PC-3 (cell line): ENCODE data around the gene FAM83D. TPM values are rescaled to one million over a fixed set of nuclear protein-coding genes. Genes with fewer than 3 reads are reported as not detected.
"Not testable (repeated sequence)": the region's sequence is repeated elsewhere in the genome, so short reads cannot be mapped to it uniquely, and the experiment has no call there.

Source experiments
- ATAC-seq: fragments of 200-7000 bp; cut with Tn5 transposase; 2 replicates; pipeline ENCODE4 v1.9.1; 2020; ENCODE audit warnings: mild to moderate bottlenecking, moderate library complexity
- BruUV-seq: library from RNA; stranded (reverse); fragments of 400-500 nt; replicated peaks from 2 replicates; lab custom pipeline; 2021; lab: Mats Ljungman, UMichigan
- CTCF ChIA-PET: fragments of 300-600 bp; sonication (Branson Sonifier 250); formaldehyde crosslinking; loops from one replicate; lab custom pipeline; 2022; ENCODE audit warnings: antibody characterized with exemption; lab: Charles Lee
- POLR2A ChIA-PET: fragments of 300-600 bp; sonication (Branson Sonifier 250); formaldehyde crosslinking; loops from one replicate; lab custom pipeline; 2022; ENCODE audit warnings: antibody characterized with exemption; ENCODE audit not compliant: unreplicated experiment; lab: Charles Lee
- DNase-seq: peaks from one replicate; pipeline ENCODE4 v3.0.0-alpha.2; 2015
- H2AFZ ChIP-seq: fragments of 300-600 bp; sonication (generic); 2 replicates; pipeline ENCODE4 v1.6.0; 2016; ENCODE audit warnings: antibody characterized with exemption, low read length
- H3F3A ChIP-seq: fragments of 300-600 bp; sonication (generic); one replicate; pipeline ENCODE4 v1.6.0; 2017; ENCODE audit warnings: antibody characterized with exemption, low read length, control low read depth, mild to moderate bottlenecking; ENCODE audit not compliant: unreplicated experiment
- H3K27ac ChIP-seq: fragments of 300-600 bp; sonication (generic); 2 replicates; pipeline ENCODE4 v1.5.1; 2016; ENCODE audit warnings: mild to moderate bottlenecking, low read length
- H3K27me3 ChIP-seq: fragments of 300-600 bp; sonication (generic); 2 replicates; pipeline ENCODE4 v1.6.1; 2016; ENCODE audit warnings: low read length, mixed read lengths
- H3K36me3 ChIP-seq: fragments of 300-600 bp; sonication (generic); 2 replicates; pipeline ENCODE4 v1.6.1; 2016; ENCODE audit warnings: low read depth, mixed run types, low read length, mixed read lengths
- H3K4me1 ChIP-seq: fragments of 300-600 bp; sonication (generic); 2 replicates; pipeline ENCODE4 v1.5.1; 2016; ENCODE audit warnings: low read length; ENCODE audit not compliant: insufficient read depth
- H3K4me2 ChIP-seq: fragments of 300-600 bp; sonication (generic); 2 replicates; pipeline ENCODE4 v1.6.0; 2016; ENCODE audit warnings: low read length
- H3K4me3 ChIP-seq: fragments of 300-600 bp; sonication (generic); 2 replicates; pipeline ENCODE4 v1.5.1; 2016; ENCODE audit warnings: mild to moderate bottlenecking, low read length, mixed read lengths
- H3K79me2 ChIP-seq: fragments of 300-600 bp; sonication (generic); 2 replicates; pipeline ENCODE4 v1.6.1; 2017; ENCODE audit warnings: low read length, mixed read lengths
- H3K9ac ChIP-seq: fragments of 300-600 bp; sonication (generic); 2 replicates; pipeline ENCODE4 v1.6.0; 2016; ENCODE audit warnings: mild to moderate bottlenecking, low read length
- H3K9me2 ChIP-seq: fragments of 300-600 bp; sonication (generic); replicated peaks from 2 replicates; pipeline ENCODE4 v1.6.1; 2016; ENCODE audit warnings: mixed run types, low read length, mixed read lengths
- H3K9me3 ChIP-seq: fragments of 300-600 bp; sonication (generic); 2 replicates; pipeline ENCODE4 v1.6.1; 2016; ENCODE audit warnings: low read length, mixed read lengths
- H4K20me1 ChIP-seq: fragments of 300-600 bp; sonication (generic); 2 replicates; pipeline ENCODE4 v1.6.1; 2016; ENCODE audit warnings: low read length, mixed read lengths
- CTCF ChIP-seq: fragments of 300-600 bp; sonication (generic); conservative IDR thresholded peaks from 2 replicates; pipeline ENCODE4 v1.5.1; 2017; ENCODE audit warnings: antibody characterized with exemption, low read depth, mild to moderate bottlenecking, low read length
- EZH2 ChIP-seq: fragments of 300-600 bp; sonication (generic); IDR thresholded peaks from one replicate; pipeline ENCODE4 v1.6.1; 2017; ENCODE audit warnings: antibody characterized with exemption, mild to moderate bottlenecking, low read length; ENCODE audit not compliant: unreplicated experiment
- EZH2phosphoT487 ChIP-seq: fragments of 300-600 bp; sonication (generic); IDR thresholded peaks from 2 replicates; pipeline ENCODE4 v1.6.1; 2018; ENCODE audit warnings: mild to moderate bottlenecking, antibody characterized with exemption, low read length, borderline replicate concordance
- intact Hi-C: fragments of 100-400 bp; cut with micrococcal nuclease; formaldehyde crosslinking; loops from 2 replicates; pipeline ENCODE4 v1.9.0; 2023
- total RNA-seq: library from RNA; depleted of rRNA; stranded (reverse); fragments of >200 nt; gene quantifications from 2 replicates; pipeline ENCODE4 v1.2.3, GENCODE V29; 2014

FAM83D gene
- total RNA-seq, 1 experiment from 2014 or later: 69.6 TPM

- ChIA-PET POLR2A (no interaction called here), CTCF (interaction anchor here (0.6 kb wide), 1 partner anchor 335 kb away, joined by 3 read pairs; no protein-coding TSS in a partner anchor)
- Histone ChIP-seq H3K4me2 (no peak overlapping the region), H3K9ac (no peak overlapping the region), H3K9me2 (no peaks in the 10 kb centered on the region), H3K79me2 (no peaks in the 10 kb centered on the region), H2AFZ (no peak overlapping the region), H3K4me3 (no peak overlapping the region), H3K9me3 (no peaks in the 10 kb centered on the region), H3K4me1 (no peaks in the 10 kb centered on the region), H3F3A (no peaks in the 10 kb centered on the region), H4K20me1 (no peaks in the 10 kb centered on the region), H3K36me3 (peaks cover 41% of the 10 kb centered on the region), H3K27me3 (no peaks in the 10 kb centered on the region), H3K27ac (no peak overlapping the region)
- BruUV-seq: no TSS peak
- no peak for TF ChIP-seq EZH2phosphoT487
- TF ChIP-seq EZH2: no peak
- no peak for TF ChIP-seq CTCF
- no peak for ATAC-seq
- DNase-seq: no peak
- intact Hi-C loops: no loop called here
Measured at GRCh38 chr20:38953630-38954340, 27.6 kb downstream of the FAM83D start.

- no peak overlapping the region for H3K4me2 ChIP-seq
Measured at GRCh38 chr20:38957235-38957876, 31.1 kb downstream of the FAM83D start.

GRCh38 chr20:38957915-38958485, 31.8 kb downstream of the FAM83D start:
- Histone ChIP-seq H3K9me2 (no peaks in the 10 kb centered on the region), H3K4me3 (no peak overlapping the region), H3K4me1 (peaks cover 11% of the 10 kb centered on the region), H3F3A (no peaks in the 10 kb centered on the region), H2AFZ (no peak overlapping the region), H3K27me3 (no peaks in the 10 kb centered on the region), H3K4me2 (no peak overlapping the region), H3K36me3 (peaks cover 5% of the 10 kb centered on the region; the same call in 1 of the 2 replicates), H3K9ac (no peak overlapping the region), H4K20me1 (no peaks in the 10 kb centered on the region), H3K9me3 (no peaks in the 10 kb centered on the region), H3K79me2 (peaks cover 8% of the 10 kb centered on the region), H3K27ac (no peak overlapping the region)
- no peak for TF ChIP-seq EZH2
- no peak for TF ChIP-seq CTCF
- no peak for TF ChIP-seq EZH2phosphoT487
- DNase-seq: no peak
- CTCF ChIA-PET: no interaction called here
- no peak for ATAC-seq
- no TSS peak for BruUV-seq
- intact Hi-C loops: no loop called here
- POLR2A ChIA-PET: no interaction called here

More at GRCh38 chr20:38957235-38957876, 31.1 kb downstream of the FAM83D start:
- Histone ChIP-seq H3K27ac (no peak overlapping the region), H4K20me1 (no peaks in the 10 kb centered on the region), H3K9me3 (no peaks in the 10 kb centered on the region), H3K79me2 (peaks cover 1% of the 10 kb centered on the region), H2AFZ (no peak overlapping the region), H3K4me1 (peaks cover 10% of the 10 kb centered on the region), H3K9ac (no peak overlapping the region), H3K4me3 (no peak overlapping the region), H3K9me2 (no peaks in the 10 kb centered on the region), H3F3A (no peaks in the 10 kb centered on the region), H3K27me3 (no peaks in the 10 kb centered on the region), H3K36me3 (peaks cover 12% of the 10 kb centered on the region)
- intact Hi-C loops: no loop called here
- ChIA-PET CTCF (no interaction called here), POLR2A (no interaction called here)
- TF ChIP-seq EZH2phosphoT487: no peak
- no peak for DNase-seq
- no TSS peak for BruUV-seq
- ATAC-seq: no peak

GRCh38 chr20:38960187-38960687, 34.0 kb downstream of the FAM83D start:
- H3K27ac ChIP-seq, DNase-seq, BruUV-seq, H3K9ac ChIP-seq, H3K4me3 ChIP-seq, H2AFZ ChIP-seq, H3K4me2 ChIP-seq, H3K36me3 ChIP-seq, POLR2A ChIA-PET, H3K9me3 ChIP-seq, CTCF ChIA-PET, ATAC-seq, H3K9me2 ChIP-seq, intact Hi-C loops, H3K27me3 ChIP-seq, H3F3A ChIP-seq, H4K20me1 ChIP-seq: not testable (repeated sequence)
- H3K79me2 ChIP-seq: peaks cover 30% of the 10 kb centered on the region
- peaks cover 18% of the 10 kb centered on the region for H3K4me1 ChIP-seq
